ENCODE data around the gene ENO1. TPM values are rescaled to one million over a fixed set of nuclear protein-coding genes. Genes with fewer than 3 reads are reported as not detected.

ENO1 gene
- total RNA-seq, 2 experiments from 2014 or later = 4,199 to 4,245 TPM

DNA sequence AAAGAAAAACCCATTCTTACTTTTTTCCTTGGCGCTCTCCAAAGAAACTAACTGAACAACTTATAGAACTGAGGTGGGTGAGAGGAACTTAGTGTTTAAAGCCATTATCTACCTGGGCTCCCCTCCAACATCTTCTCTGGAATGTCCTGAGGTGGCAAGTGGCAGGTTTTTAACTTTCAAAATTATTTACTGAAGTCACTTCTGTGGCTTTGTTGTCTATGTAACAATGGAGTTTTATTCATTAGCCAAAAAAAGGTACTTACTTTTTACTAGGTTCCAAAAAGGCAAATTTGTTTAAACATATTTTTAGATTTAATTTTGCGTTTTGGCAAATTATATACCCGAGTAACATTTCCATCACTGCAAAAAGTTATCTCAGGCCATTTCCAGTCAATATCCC, 2.4 kb downstream of the ENO1 start:
- ChIA-PET POLR2A (interaction anchor here (0.6 to 10.9 kb wide), 5 partner anchors 12 to 853 kb away, joined by 3 to 197 read pairs (median 139); no protein-coding TSS in a partner anchor), CTCF (no interaction called here)
- intact Hi-C loops (cut with micrococcal nuclease) = loop anchor here (10.0 kb wide), 1 partner anchor 49 kb away; no protein-coding TSS in a partner anchor
- H3K4me3 Mint-ChIP-seq = peak overlapping the region; percentile 88
- no peaks in the 10 kb centered on the region for H3K27me3 Mint-ChIP-seq
- DNase-seq (no peak), ATAC-seq (no peak)
- H3K36me3 Mint-ChIP-seq (ENCODE audit: low read depth) = peaks cover 78% of the 10 kb centered on the region
- H3K4me1 Mint-ChIP-seq (ENCODE audit: low read depth) = peaks cover 50% of the 10 kb centered on the region
- H3K9me3 Mint-ChIP-seq = no peaks in the 10 kb centered on the region
- TF ChIP-seq, protein P1, sequence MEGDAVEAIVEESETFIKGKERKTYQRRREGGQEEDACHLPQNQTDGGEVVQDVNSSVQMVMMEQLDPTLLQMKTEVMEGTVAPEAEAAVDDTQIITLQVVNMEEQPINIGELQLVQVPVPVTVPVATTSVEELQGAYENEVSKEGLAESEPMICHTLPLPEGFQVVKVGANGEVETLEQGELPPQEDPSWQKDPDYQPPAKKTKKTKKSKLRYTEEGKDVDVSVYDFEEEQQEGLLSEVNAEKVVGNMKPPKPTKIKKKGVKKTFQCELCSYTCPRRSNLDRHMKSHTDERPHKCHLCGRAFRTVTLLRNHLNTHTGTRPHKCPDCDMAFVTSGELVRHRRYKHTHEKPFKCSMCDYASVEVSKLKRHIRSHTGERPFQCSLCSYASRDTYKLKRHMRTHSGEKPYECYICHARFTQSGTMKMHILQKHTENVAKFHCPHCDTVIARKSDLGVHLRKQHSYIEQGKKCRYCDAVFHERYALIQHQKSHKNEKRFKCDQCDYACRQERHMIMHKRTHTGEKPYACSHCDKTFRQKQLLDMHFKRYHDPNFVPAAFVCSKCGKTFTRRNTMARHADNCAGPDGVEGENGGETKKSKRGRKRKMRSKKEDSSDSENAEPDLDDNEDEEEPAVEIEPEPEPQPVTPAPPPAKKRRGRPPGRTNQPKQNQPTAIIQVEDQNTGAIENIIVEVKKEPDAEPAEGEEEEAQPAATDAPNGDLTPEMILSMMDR (IDR thresholded peaks at IDR 0.05) = no peak
- H3K27ac Mint-ChIP-seq = peak overlapping the region; percentile 100

GRCh38 chr1:8875216-8875861, 3.1 kb downstream of the ENO1 start:
- peak overlapping the region; percentile 100 for H3K27ac Mint-ChIP-seq
- TF ChIP-seq, protein P1 (IDR thresholded peaks at IDR 0.05) = no peak
- no peaks in the 10 kb centered on the region for H3K9me3 Mint-ChIP-seq
- H3K4me3 Mint-ChIP-seq = peak overlapping the region; percentile 88
- intact Hi-C loops (cut with micrococcal nuclease) = loop anchor here (10.0 kb wide), 1 partner anchor 49 kb away; no protein-coding TSS in a partner anchor
- CTCF ChIA-PET = interaction anchor here (4.4 kb wide), 1 partner anchor 16 kb away, joined by 16 read pairs; no protein-coding TSS in a partner anchor
- H3K27me3 Mint-ChIP-seq = no peaks in the 10 kb centered on the region
- peak; percentile 43 for DNase-seq
- POLR2A ChIA-PET = interaction anchor here (0.6 to 10.9 kb wide), 10 partner anchors 9 to 231 kb away, joined by 3 to 197 read pairs (median 4); no protein-coding TSS in a partner anchor
- peaks cover 81% of the 10 kb centered on the region for H3K36me3 Mint-ChIP-seq (ENCODE audit: low read depth)
- ATAC-seq = no peak
- peaks cover 52% of the 10 kb centered on the region for H3K4me1 Mint-ChIP-seq (ENCODE audit: low read depth)

DNA sequence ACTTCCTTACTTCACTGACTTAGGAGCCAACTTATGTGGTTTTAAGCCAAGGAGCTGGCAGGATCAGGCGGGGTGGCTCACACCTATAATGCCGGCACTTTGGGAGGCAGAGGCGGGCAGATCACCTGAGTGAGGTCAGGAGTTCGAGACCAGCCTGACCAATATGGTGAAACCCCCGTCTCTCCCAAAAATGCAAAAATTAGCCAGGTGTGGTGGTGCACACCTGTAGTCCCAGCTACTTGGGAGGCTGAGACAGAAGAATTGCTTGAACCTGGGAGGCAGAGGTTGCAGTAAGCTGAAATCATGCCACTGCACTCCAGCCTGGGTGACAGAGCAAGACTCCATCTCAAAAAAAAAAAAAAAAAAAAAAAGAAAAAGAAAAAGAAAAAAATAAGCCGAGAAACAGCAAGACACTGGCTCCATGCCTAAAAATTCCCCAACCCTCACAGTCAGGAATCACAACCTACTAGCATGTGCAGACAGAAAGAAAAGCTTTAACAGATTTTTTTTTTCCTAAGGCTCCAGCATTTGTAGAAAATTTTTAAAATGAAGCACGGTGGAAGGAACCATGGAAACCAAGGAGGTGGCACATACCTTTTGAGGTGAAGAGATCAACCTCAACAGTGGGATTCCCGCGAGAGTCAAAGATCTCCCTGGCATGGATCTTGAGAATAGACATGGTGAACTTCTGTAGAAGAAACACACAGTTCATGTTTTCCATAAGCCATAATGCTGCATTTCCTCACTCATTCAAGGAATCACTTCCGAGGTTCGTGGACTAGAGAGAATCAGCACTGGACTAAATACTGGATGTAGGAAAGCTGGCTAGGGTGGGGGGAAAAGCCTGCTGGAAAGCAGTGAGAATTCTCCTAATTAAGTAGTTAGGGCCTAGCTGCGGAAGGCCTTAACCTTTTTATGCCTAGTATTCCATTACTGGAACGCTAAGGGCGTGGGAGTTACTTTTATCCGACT, 4.0 kb downstream of the ENO1 start:
- intact Hi-C loops (cut with micrococcal nuclease) = loop anchor here (10.0 kb wide), 1 partner anchor 50 kb away; no protein-coding TSS in a partner anchor
- no peaks in the 10 kb centered on the region for H3K9me3 Mint-ChIP-seq
- H3K27me3 Mint-ChIP-seq = no peaks in the 10 kb centered on the region
- H3K27ac Mint-ChIP-seq = peak overlapping the region; percentile 100
- TF ChIP-seq, protein P1 (IDR thresholded peaks at IDR 0.05) = no peak
- H3K36me3 Mint-ChIP-seq (ENCODE audit: low read depth) = peaks cover 89% of the 10 kb centered on the region
- CTCF ChIA-PET = interaction anchor here (1.0 to 4.4 kb wide), 4 partner anchors 12 to 130 kb away, joined by 4 to 16 read pairs (median 11); no protein-coding TSS in a partner anchor
- peak overlapping the region; percentile 88 for H3K4me3 Mint-ChIP-seq
- ATAC-seq (no peak), DNase-seq (no peak)
- peaks cover 54% of the 10 kb centered on the region for H3K4me1 Mint-ChIP-seq (ENCODE audit: low read depth)
- POLR2A ChIA-PET = interaction anchor here (0.6 to 10.9 kb wide), 19 partner anchors 8 to 230 kb away, joined by 3 to 197 read pairs (median 4); no protein-coding TSS in a partner anchor

- peaks cover 96% of the 10 kb centered on the region for H3K36me3 Mint-ChIP-seq (ENCODE audit: low read depth)
- TF ChIP-seq, protein P1 (IDR thresholded peaks at IDR 0.05) = no peak
- H3K27ac Mint-ChIP-seq = peak overlapping the region; percentile 100
- H3K9me3 Mint-ChIP-seq = no peaks in the 10 kb centered on the region
- no peaks in the 10 kb centered on the region for H3K27me3 Mint-ChIP-seq
- H3K4me3 Mint-ChIP-seq = peak overlapping the region; percentile 88
- ChIA-PET CTCF (interaction anchor here (1.0 to 4.4 kb wide), 4 partner anchors 11 to 131 kb away, joined by 4 to 16 read pairs (median 11); no protein-coding TSS in a partner anchor), POLR2A (interaction anchor here (0.7 to 10.9 kb wide), 17 partner anchors 13 to 116 kb away, joined by 3 to 197 read pairs (median 4); no protein-coding TSS in a partner anchor)
- peaks cover 62% of the 10 kb centered on the region for H3K4me1 Mint-ChIP-seq (ENCODE audit: low read depth)
- peak; percentile 52 for ATAC-seq
- intact Hi-C loops (cut with micrococcal nuclease) = loop anchor here (10.0 kb wide), 1 partner anchor 51 kb away; no protein-coding TSS in a partner anchor
- peak; percentile 92 for DNase-seq
Observed at GRCh38 chr1:8873506-8874229, 4.8 kb downstream of the ENO1 start.
